Ishikawa (cell line): ENCODE results near the gene NAB1.
A peak's percentile ranks its signal among the peaks of the same experiment; 100 is the strongest.

Experiments
- CEBPB ChIP-seq: IDR thresholded peaks from 2 replicates; pipeline ENCODE4 v1.6.1; 2012
- CREB1 ChIP-seq: IDR thresholded peaks from 2 replicates; pipeline ENCODE4 v1.6.1; 2012; ENCODE audit warnings: low read depth
- EGR1 ChIP-seq: IDR thresholded peaks from 2 replicates; pipeline ENCODE4 v1.6.1; 2012
- EP300 ChIP-seq: IDR thresholded peaks from 2 replicates; pipeline ENCODE4 v1.6.1; 2012; ENCODE audit warnings: borderline replicate concordance
- FOXM1 ChIP-seq: IDR thresholded peaks from 2 replicates; pipeline ENCODE4 v1.6.1; 2012; ENCODE audit warnings: low read depth, borderline replicate concordance
- MAX ChIP-seq: IDR thresholded peaks from 2 replicates; pipeline ENCODE4 v1.6.1; 2012
- NFIC ChIP-seq: IDR thresholded peaks from 2 replicates; pipeline ENCODE4 v1.6.1; 2012
- RAD21 ChIP-seq: IDR thresholded peaks from 2 replicates; pipeline ENCODE4 v1.6.1; 2012; ENCODE audit warnings: low read depth
- REST ChIP-seq: IDR thresholded peaks from 2 replicates; pipeline ENCODE4 v1.6.1; 2012; ENCODE audit warnings: low read depth, mild to moderate bottlenecking
- TAF1 ChIP-seq: IDR thresholded peaks from 2 replicates; pipeline ENCODE4 v1.6.1; 2012; ENCODE audit warnings: low read depth, mild to moderate bottlenecking
- TCF12 ChIP-seq: IDR thresholded peaks from 2 replicates; pipeline ENCODE4 v1.6.1; 2012; ENCODE audit warnings: low read depth
- TEAD4 ChIP-seq: IDR thresholded peaks from 2 replicates; pipeline ENCODE4 v1.6.1; 2012
- YY1 ChIP-seq: IDR thresholded peaks from 2 replicates; pipeline ENCODE4 v1.6.1; 2012; ENCODE audit warnings: low read depth
- ZBTB7A ChIP-seq: IDR thresholded peaks from 2 replicates; pipeline ENCODE4 v1.6.1; 2012; ENCODE audit warnings: low read depth
- TF ChIP-seq, protein P1 (sequence below): IDR thresholded peaks from 2 replicates; pipeline ENCODE4 v1.6.1; 2012

NAB1 gene

GRCh38 chr2:190649035-190649797, at the start of gene NAB1:
NAB1 (plus strand) TSS chr2:190649083; CDS start chr2:190659177, 10,094 bp downstream.
- TF ChIP-seq EGR1: peak; percentile 43
- peak; percentile 10; the same call in 1 of the 2 replicates for TF ChIP-seq EP300
- TF ChIP-seq MAX: peak; percentile 55
- no peak for TF ChIP-seq CREB1
- no peak for TF ChIP-seq RAD21
- TF ChIP-seq ZBTB7A: 0 out of 2 replicates have a peak, but pooled peaks have one; percentile 63
- peak; percentile 38; the same call in 1 of the 2 replicates for TF ChIP-seq TAF1

DNA sequence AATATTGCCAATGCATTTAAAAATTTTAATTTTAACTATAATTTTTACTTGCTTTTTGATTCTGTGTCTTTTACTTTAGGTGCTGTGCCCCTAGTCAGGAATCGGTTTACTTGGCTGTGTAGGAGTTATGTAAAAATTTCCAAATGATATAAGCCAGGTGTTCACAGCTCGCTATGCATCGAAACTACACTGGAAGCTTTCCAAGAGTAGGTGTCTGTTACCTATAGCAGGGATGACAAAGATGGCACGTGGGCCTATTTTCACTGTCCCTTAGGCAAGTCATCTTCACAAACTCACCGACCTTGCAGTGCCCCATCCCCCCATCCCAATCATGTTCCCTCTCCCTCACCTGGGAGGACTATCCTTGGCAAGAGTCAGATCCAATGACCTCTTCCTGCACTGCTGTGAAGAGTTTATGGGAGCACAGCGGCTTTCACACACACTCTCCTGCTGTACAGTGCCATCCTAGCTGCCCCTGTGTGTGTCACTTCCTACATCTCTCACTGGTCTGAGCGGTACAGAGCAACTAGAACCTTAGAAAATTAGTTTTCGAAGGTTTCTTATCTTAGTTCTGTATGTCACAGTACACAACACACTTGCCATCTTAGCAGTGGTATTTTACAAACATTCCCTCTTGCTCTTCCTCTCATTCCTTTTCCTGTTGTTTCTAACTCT, 49.2 kb upstream of the NAB1 start:
- TF ChIP-seq EGR1 (no peak), REST (no peak), RAD21 (no peak), ZBTB7A (no peak), CREB1 (no peak), NFIC (no peak), TEAD4 (no peak), TCF12 (no peak), YY1 (no peak), TAF1 (no peak), FOXM1 (no peak), EP300 (no peak), MAX (no peak), CEBPB (no peak)
- TF ChIP-seq, protein P1, sequence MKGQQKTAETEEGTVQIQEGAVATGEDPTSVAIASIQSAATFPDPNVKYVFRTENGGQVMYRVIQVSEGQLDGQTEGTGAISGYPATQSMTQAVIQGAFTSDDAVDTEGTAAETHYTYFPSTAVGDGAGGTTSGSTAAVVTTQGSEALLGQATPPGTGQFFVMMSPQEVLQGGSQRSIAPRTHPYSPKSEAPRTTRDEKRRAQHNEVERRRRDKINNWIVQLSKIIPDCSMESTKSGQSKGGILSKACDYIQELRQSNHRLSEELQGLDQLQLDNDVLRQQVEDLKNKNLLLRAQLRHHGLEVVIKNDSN: no peak

DNA sequence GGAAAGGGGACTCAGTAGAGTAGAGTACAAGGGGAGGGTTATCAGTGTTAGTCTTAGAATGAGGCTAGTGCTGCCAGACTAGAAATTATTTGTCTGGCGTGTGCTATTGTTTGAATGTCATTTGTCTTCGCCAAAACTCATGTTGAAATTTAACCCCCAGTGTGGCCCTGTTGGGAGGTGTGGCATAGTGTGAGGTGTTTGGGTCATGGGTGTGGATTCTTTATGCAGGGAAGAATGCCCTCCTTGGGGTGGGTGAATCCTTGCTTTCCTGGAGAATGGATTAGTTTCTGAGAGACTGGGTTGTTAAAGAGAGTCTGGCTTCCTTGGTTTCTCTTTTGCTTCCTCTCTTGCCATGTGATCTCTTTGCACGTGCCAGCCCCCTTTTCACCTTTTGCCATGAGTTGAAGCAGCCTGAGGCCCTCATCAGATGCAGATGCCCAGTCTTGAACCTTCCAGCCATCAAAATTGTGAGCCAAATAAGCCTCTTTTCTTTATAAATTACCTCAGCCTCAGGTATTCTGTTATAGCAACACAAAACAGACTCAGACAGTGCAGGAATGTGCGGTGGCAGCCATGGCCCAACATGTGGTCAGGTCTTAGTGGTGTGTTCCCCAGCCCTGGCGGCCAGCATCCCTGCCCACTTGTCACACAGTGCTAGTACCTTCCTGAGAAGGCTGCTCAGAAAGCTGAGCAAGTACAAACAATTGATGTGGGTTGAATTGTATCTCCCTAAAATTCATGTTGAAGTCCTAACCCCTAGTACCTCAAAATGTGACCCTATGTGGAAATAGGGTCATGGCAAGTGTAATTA, 48.4 kb upstream of the NAB1 start:
- no peak for TF ChIP-seq EP300
- TF ChIP-seq MAX: no peak
- no peak for TF ChIP-seq NFIC
- TF ChIP-seq, protein P1: no peak
- no peak for TF ChIP-seq FOXM1
- no peak for TF ChIP-seq CEBPB
- no peak for TF ChIP-seq TAF1
- no peak for TF ChIP-seq RAD21
- TF ChIP-seq REST: no peak
- TF ChIP-seq ZBTB7A: no peak
- TF ChIP-seq TCF12: no peak
- TF ChIP-seq CREB1: no peak
- TF ChIP-seq TEAD4: no peak
- TF ChIP-seq EGR1: no peak
- TF ChIP-seq YY1: no peak

GRCh38 chr2:190603374-190603773, 45.5 kb upstream of the NAB1 start:
- TF ChIP-seq FOXM1: no peak
- TF ChIP-seq CEBPB: no peak
- TF ChIP-seq RAD21: no peak
- TF ChIP-seq EGR1: no peak
- no peak for TF ChIP-seq NFIC
- no peak for TF ChIP-seq ZBTB7A
- TF ChIP-seq, protein P1: no peak
